HCT116 (cell line): ENCODE results near the gene OPCML. TPM values are rescaled to one million over a fixed set of nuclear protein-coding genes. Genes with fewer than 3 reads are reported as not detected.

Experiments used
- ATAC-seq: fragments of 200-7000 bp; cut with Tn5 transposase; 2 replicates; pipeline ENCODE4 v1.9.1; 2020; ENCODE audit warnings: mild to moderate bottlenecking, moderate library complexity
- BruUV-seq: library from RNA; stranded (reverse); fragments of 400-500 nt; replicated peaks from 2 replicates; lab custom pipeline; 2021; lab: Mats Ljungman, UMichigan
- CTCF ChIA-PET: fragments of 300-600 bp; sonication (Branson Sonifier 250); formaldehyde crosslinking; loops from one replicate; lab custom pipeline; 2021; ENCODE audit warnings: antibody characterized with exemption; lab: Charles Lee
- POLR2A ChIA-PET: fragments of 300-600, 350-600 bp; sonication (Branson Sonifier 250); formaldehyde crosslinking; loops from one replicate; lab custom pipeline; 2021; ENCODE audit warnings: antibody characterized with exemption; lab: Charles Lee
- RAD21 ChIA-PET, 2 experiments: fragments of 300-600 bp; sonication (Branson Sonifier 250); formaldehyde crosslinking; loops; one replicate each; lab custom pipeline; 2023; ENCODE audit warnings: low total read pairs in 2 of 2; ENCODE audit not compliant: uncharacterized antibody in 2 of 2, unreplicated experiment in 2 of 2, low non-redundant PET in 1 of 2; lab: Charles Lee
- DNase-seq: peaks from one replicate; pipeline ENCODE4 v3.0.0-alpha.2; 2010; ENCODE audit warnings: low read depth, low spot score
- H2AFZ ChIP-seq: fragments of 200-600 bp; shearing (Covaris generic), sonication (generic); 2 replicates; pipeline ENCODE4 v1.6.1; 2017; ENCODE audit warnings: low read depth, mixed run types, mixed read lengths, antibody characterized with exemption, low read length; ENCODE audit not compliant: poor library complexity, severe bottlenecking
- H3K27ac ChIP-seq: 2 replicates; pipeline ENCODE4 v1.5.1; 2012; ENCODE audit warnings: low read depth, low read length
- H3K27me3 ChIP-seq: fragments of 200-600 bp; sonication (generic); 2 replicates; pipeline ENCODE4 v1.6.1; 2016; ENCODE audit warnings: mixed run types, low read length, mixed read lengths; ENCODE audit not compliant: insufficient read depth
- H3K36me3 ChIP-seq, 2 experiments: fragments of 200-500 bp in 1 of 2; fragments of 200-600 bp in 1 of 2; sonication (Bioruptor generic) in 1 of 2; sonication (generic) in 1 of 2; 2 replicates each; pipeline versions ENCODE4 v1.5.1 to v1.6.1; 2014 to 2016; ENCODE audit warnings: low read length in 2 of 2, inconsistent platforms in 1 of 2, mixed read lengths in 1 of 2, mixed run types in 1 of 2; ENCODE audit not compliant: insufficient read depth in 2 of 2, control insufficient read depth in 1 of 2
- H3K4me1 ChIP-seq, 2 experiments: fragments of 200-600 bp in 1 of 2; sonication (generic) in 1 of 2; 2 replicates each; pipeline versions ENCODE4 v1.5.1 to v1.6.1; 2012 to 2017; ENCODE audit warnings: low read length in 2 of 2, inconsistent platforms in 1 of 2, mild to moderate bottlenecking in 1 of 2, mixed read lengths in 1 of 2, mixed run types in 1 of 2, moderate library complexity in 1 of 2; ENCODE audit not compliant: insufficient read depth in 2 of 2, control insufficient read depth in 1 of 2
- H3K4me2 ChIP-seq: fragments of 200-600 bp; sonication (generic); 2 replicates; pipeline ENCODE4 v1.6.1; 2017; ENCODE audit warnings: mixed run types, low read length, mixed read lengths
- H3K4me3 ChIP-seq, 2 experiments: fragments of 200-600 bp in 1 of 2; sonication (generic) in 1 of 2; replicated peaks in 1 of 2; 2 replicates each; pipeline ENCODE4 v1.5.1; 2011 to 2016; ENCODE audit warnings: low read length in 2 of 2, control low read depth in 1 of 2, low read depth in 1 of 2, mild to moderate bottlenecking in 1 of 2, mixed read lengths in 1 of 2, mixed run types in 1 of 2
- H3K79me2 ChIP-seq: fragments of 200-600 bp; sonication (generic); 2 replicates; pipeline ENCODE4 v1.6.1; 2017; ENCODE audit warnings: mild to moderate bottlenecking, mixed run types, low read length, moderate library complexity, mixed read lengths; ENCODE audit not compliant: insufficient read depth
- H3K9ac ChIP-seq: fragments of 200-600 bp; sonication (generic); 2 replicates; pipeline ENCODE4 v1.6.1; 2016; ENCODE audit warnings: low read length, mixed read lengths
- H3K9me2 ChIP-seq: fragments of 200-600 bp; sonication (generic), shearing (Covaris generic); 2 replicates; pipeline ENCODE4 v1.6.1; 2017; ENCODE audit warnings: mixed run types, mild to moderate bottlenecking, moderate library complexity; ENCODE audit not compliant: insufficient read depth
- H3K9me3 ChIP-seq, 2 experiments: fragments of 200-500 bp in 1 of 2; fragments of 200-600 bp in 1 of 2; sonication (Bioruptor generic) in 1 of 2; sonication (generic) in 1 of 2; 2 replicates each; pipeline ENCODE4 v1.6.1; 2014 to 2017; ENCODE audit warnings: low read length in 2 of 2, mixed read lengths in 2 of 2, inconsistent platforms in 1 of 2, low read depth in 1 of 2, mild to moderate bottlenecking in 1 of 2, mixed run types in 1 of 2, moderate library complexity in 1 of 2; ENCODE audit not compliant: control insufficient read depth in 1 of 2, insufficient read depth in 1 of 2
- H4K20me1 ChIP-seq: fragments of 200-600 bp; sonication (generic), shearing (Covaris generic); 2 replicates; pipeline ENCODE4 v1.6.1; 2017; ENCODE audit warnings: mixed run types, mild to moderate bottlenecking, moderate library complexity; ENCODE audit not compliant: insufficient read depth
- CEBPB ChIP-seq: IDR thresholded peaks from 2 replicates; pipeline ENCODE4 v1.6.1; 2012; ENCODE audit warnings: low read depth
- EZH2 ChIP-seq: fragments of 200-600 bp; sonication (generic); IDR thresholded peaks from 2 replicates; pipeline ENCODE4 v1.6.1; 2017; ENCODE audit warnings: antibody characterized with exemption, mixed run types
- POLR2A ChIP-seq: IDR thresholded peaks from 2 replicates; pipeline ENCODE4 v1.7.0; 2011; ENCODE audit warnings: borderline replicate concordance; ENCODE audit not compliant: insufficient read depth, insufficient read length; ENCODE audit errors: extremely low read depth
- POLR2AphosphoS5 ChIP-seq: IDR thresholded peaks from 2 replicates; pipeline ENCODE4 v1.6.1; 2011; ENCODE audit warnings: mild to moderate bottlenecking, low read depth, low read length, moderate library complexity
- RAD21 ChIP-seq: IDR thresholded peaks from 2 replicates; pipeline ENCODE4 v1.6.1; 2012; ENCODE audit warnings: low read depth, mild to moderate bottlenecking
- SIN3A ChIP-seq: IDR thresholded peaks from 2 replicates; pipeline ENCODE4 v1.6.1; 2012; ENCODE audit warnings: low read depth
- SRF ChIP-seq: IDR thresholded peaks from 2 replicates; pipeline ENCODE4 v1.6.1; 2012; ENCODE audit warnings: low read depth
- TCF7L2 ChIP-seq: IDR thresholded peaks from 2 replicates; pipeline ENCODE4 v1.7.0; 2011; ENCODE audit warnings: borderline replicate concordance, inconsistent platforms; ENCODE audit not compliant: insufficient read depth, insufficient read length; ENCODE audit errors: extremely low read depth
- YY1 ChIP-seq: IDR thresholded peaks from 2 replicates; pipeline ENCODE4 v1.6.1; 2011; ENCODE audit warnings: low read length, low read depth, moderate library complexity, mild to moderate bottlenecking; ENCODE audit not compliant: insufficient replicate concordance; ENCODE audit errors: extremely low read depth
- ZFX ChIP-seq: fragments of 450-650 bp; IDR thresholded peaks from 2 replicates; pipeline ENCODE4 v1.6.1; 2017
- intact Hi-C: fragments of 100-400 bp; cut with micrococcal nuclease; formaldehyde crosslinking; loops from 2 replicates; pipeline ENCODE4 v1.10.0; 2022
- total RNA-seq: library from RNA; stranded (reverse); gene quantifications from one replicate; pipeline ENCODE4 v1.2.1, GENCODE V29; 2021; ENCODE audit not compliant: unreplicated experiment
- TF ChIP-seq, protein P1 (sequence below): IDR thresholded peaks from 2 replicates; pipeline ENCODE4 v1.6.1; 2011; ENCODE audit warnings: mild to moderate bottlenecking, low read length, moderate library complexity; ENCODE audit not compliant: insufficient replicate concordance; ENCODE audit errors: extremely low read depth
- TF ChIP-seq, protein P2 (sequence below): IDR thresholded peaks from 2 replicates; pipeline ENCODE4 v1.6.1; 2012
- TF ChIP-seq, protein P3 (sequence below): IDR thresholded peaks from 2 replicates; pipeline ENCODE4 v1.6.1; 2012; ENCODE audit warnings: low read depth
- TF ChIP-seq, protein P4 (sequence below), 3 experiments: fragments of 200-600 bp in 1 of 3; sonication (generic) in 1 of 3; IDR thresholded peaks in 2 of 3; conservative IDR thresholded peaks in 1 of 3; 2 replicates each; pipeline ENCODE4 v1.5.1; 2012 to 2017; ENCODE audit warnings: low read depth in 2 of 3, low read length in 2 of 3, antibody characterized with exemption in 1 of 3, borderline replicate concordance in 1 of 3, control low read depth in 1 of 3, mild to moderate bottlenecking in 1 of 3, mixed read lengths in 1 of 3, mixed run types in 1 of 3, moderate library complexity in 1 of 3; ENCODE audit not compliant: insufficient read depth in 1 of 3

Gene OPCML
- total RNA-seq, 1 experiment from 2014 or later = not detected

DNA sequence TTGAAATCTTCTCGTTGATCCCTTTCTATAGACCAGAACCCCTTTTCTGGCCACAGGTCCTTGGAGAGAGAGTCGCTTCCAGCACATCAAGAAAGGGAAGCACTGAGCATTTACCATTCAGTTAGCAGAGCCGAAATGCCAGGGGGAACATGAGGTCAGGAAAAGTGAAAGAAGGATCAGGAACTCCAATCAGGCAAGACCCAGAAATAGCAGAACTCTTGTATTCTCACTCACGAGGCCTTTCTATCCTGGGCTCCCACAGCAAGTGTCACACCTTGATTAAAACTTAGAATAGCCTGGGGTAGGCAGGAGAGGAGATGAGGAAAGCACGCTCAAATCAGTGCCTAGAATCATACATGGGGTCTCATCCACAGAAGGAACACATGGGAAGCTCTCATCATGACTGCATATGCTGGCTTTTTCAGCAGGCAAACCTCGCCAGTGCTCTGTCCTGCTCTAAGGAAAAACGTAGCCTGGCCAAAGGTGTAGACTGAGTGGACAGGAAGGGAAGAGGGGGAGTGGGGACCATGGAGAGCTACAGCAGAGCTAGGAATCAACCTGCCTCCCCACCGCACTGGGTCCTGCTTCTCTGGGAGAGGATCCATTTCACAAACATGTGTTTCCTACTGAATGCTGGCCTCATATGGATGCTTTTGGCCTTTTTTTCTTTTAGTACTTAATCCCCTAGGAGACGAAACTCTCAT, 40.5 kb downstream of the OPCML start:
- no peak for ATAC-seq
- RAD21 ChIA-PET = no interaction called here
- intact Hi-C loops = no loop called here
- no peak for TF ChIP-seq ZFX
- no peak for TF ChIP-seq EZH2
- no peak for TF ChIP-seq POLR2AphosphoS5
- TF ChIP-seq, protein P1, sequence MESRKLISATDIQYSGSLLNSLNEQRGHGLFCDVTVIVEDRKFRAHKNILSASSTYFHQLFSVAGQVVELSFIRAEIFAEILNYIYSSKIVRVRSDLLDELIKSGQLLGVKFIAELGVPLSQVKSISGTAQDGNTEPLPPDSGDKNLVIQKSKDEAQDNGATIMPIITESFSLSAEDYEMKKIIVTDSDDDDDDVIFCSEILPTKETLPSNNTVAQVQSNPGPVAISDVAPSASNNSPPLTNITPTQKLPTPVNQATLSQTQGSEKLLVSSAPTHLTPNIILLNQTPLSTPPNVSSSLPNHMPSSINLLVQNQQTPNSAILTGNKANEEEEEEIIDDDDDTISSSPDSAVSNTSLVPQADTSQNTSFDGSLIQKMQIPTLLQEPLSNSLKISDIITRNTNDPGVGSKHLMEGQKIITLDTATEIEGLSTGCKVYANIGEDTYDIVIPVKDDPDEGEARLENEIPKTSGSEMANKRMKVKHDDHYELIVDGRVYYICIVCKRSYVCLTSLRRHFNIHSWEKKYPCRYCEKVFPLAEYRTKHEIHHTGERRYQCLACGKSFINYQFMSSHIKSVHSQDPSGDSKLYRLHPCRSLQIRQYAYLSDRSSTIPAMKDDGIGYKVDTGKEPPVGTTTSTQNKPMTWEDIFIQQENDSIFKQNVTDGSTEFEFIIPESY = no peak
- no peak for TF ChIP-seq CEBPB
- TF ChIP-seq RAD21 = no peak
- TF ChIP-seq, protein P2, sequence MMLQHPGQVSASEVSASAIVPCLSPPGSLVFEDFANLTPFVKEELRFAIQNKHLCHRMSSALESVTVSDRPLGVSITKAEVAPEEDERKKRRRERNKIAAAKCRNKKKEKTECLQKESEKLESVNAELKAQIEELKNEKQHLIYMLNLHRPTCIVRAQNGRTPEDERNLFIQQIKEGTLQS = no peak
- TF ChIP-seq, protein P3, sequence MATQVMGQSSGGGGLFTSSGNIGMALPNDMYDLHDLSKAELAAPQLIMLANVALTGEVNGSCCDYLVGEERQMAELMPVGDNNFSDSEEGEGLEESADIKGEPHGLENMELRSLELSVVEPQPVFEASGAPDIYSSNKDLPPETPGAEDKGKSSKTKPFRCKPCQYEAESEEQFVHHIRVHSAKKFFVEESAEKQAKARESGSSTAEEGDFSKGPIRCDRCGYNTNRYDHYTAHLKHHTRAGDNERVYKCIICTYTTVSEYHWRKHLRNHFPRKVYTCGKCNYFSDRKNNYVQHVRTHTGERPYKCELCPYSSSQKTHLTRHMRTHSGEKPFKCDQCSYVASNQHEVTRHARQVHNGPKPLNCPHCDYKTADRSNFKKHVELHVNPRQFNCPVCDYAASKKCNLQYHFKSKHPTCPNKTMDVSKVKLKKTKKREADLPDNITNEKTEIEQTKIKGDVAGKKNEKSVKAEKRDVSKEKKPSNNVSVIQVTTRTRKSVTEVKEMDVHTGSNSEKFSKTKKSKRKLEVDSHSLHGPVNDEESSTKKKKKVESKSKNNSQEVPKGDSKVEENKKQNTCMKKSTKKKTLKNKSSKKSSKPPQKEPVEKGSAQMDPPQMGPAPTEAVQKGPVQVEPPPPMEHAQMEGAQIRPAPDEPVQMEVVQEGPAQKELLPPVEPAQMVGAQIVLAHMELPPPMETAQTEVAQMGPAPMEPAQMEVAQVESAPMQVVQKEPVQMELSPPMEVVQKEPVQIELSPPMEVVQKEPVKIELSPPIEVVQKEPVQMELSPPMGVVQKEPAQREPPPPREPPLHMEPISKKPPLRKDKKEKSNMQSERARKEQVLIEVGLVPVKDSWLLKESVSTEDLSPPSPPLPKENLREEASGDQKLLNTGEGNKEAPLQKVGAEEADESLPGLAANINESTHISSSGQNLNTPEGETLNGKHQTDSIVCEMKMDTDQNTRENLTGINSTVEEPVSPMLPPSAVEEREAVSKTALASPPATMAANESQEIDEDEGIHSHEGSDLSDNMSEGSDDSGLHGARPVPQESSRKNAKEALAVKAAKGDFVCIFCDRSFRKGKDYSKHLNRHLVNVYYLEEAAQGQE = no peak
- no peak for TF ChIP-seq SIN3A
- no peak for TF ChIP-seq POLR2A
- TF ChIP-seq TCF7L2 = no peak
- no peak for TF ChIP-seq YY1
- no peak for TF ChIP-seq SRF
- TF ChIP-seq, protein P4, sequence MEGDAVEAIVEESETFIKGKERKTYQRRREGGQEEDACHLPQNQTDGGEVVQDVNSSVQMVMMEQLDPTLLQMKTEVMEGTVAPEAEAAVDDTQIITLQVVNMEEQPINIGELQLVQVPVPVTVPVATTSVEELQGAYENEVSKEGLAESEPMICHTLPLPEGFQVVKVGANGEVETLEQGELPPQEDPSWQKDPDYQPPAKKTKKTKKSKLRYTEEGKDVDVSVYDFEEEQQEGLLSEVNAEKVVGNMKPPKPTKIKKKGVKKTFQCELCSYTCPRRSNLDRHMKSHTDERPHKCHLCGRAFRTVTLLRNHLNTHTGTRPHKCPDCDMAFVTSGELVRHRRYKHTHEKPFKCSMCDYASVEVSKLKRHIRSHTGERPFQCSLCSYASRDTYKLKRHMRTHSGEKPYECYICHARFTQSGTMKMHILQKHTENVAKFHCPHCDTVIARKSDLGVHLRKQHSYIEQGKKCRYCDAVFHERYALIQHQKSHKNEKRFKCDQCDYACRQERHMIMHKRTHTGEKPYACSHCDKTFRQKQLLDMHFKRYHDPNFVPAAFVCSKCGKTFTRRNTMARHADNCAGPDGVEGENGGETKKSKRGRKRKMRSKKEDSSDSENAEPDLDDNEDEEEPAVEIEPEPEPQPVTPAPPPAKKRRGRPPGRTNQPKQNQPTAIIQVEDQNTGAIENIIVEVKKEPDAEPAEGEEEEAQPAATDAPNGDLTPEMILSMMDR (IDR thresholded peaks at IDR 0.05 in 2 of 3, conservative IDR thresholded peaks at IDR 0.05 in 1 of 3; ENCODE audit: borderline replicate concordance in 1 of 3, insufficient read depth in 1 of 3, low read depth in 2 of 3, low read length in 2 of 3) = no peak
- TF ChIP-seq, all 23 proteins: peak for 0
- Histone ChIP-seq H4K20me1 (no peaks in the 10 kb centered on the region), H3K36me3 (no peaks in the 10 kb centered on the region), H3K27ac (no peak overlapping the region), H3K4me1 (no peaks in the 10 kb centered on the region), H3K4me3 (no peak overlapping the region), H3K9me3 (peaks cover 4 to 10% of the 10 kb centered on the region in 2 experiments; a peak in 2 of 4 replicates), H2AFZ (no peak overlapping the region), H3K9me2 (no peaks in the 10 kb centered on the region), H3K4me2 (no peak overlapping the region), H3K9ac (no peak overlapping the region), H3K79me2 (no peaks in the 10 kb centered on the region), H3K27me3 (no peaks in the 10 kb centered on the region)
- no peak for DNase-seq
- ChIA-PET CTCF (no interaction called here), POLR2A (no interaction called here)
- BruUV-seq = no TSS peak
